Peyer's patch (tissue), 4 donors: Measurements from ENCODE around the gene CHST15. TPM values are rescaled to one million over a fixed set of nuclear protein-coding genes. Genes with fewer than 3 reads are reported as not detected.

Source experiments
- DNase-seq, 3 donors: peaks; one replicate each; pipeline ENCODE4 v3.0.0-alpha.2; 2017 to 2019
- H3K27ac ChIP-seq, 4 donors: fragments of 200-600 bp; sonication (generic); one replicate each; pipeline ENCODE4 v1.5.1; 2016 to 2019
- H3K27me3 ChIP-seq, 2 donors: fragments of 200-600 bp; sonication (generic); one replicate each; pipeline ENCODE4 v1.5.1; 2019
- H3K36me3 ChIP-seq, 3 donors: fragments of 200-600 bp; sonication (generic); one replicate each; pipeline ENCODE4 v1.5.1; 2016 to 2019
- H3K4me1 ChIP-seq, 4 donors: fragments of 200-600 bp; sonication (generic); one replicate each; pipeline ENCODE4 v1.5.1; 2016 to 2019
- H3K4me3 ChIP-seq, 4 donors: fragments of 200-600 bp; sonication (generic); 1 replicate in 3 of 4; 2 replicates in 1 of 4; pipeline ENCODE4 v1.5.1; 2016 to 2019; ENCODE audit warnings: mild to moderate bottlenecking in 1 of 4
- H3K9me3 ChIP-seq, 4 donors: fragments of 200-600 bp; sonication (generic); one replicate each; pipeline ENCODE4 v1.5.1; 2016 to 2019; ENCODE audit warnings: mild to moderate bottlenecking in 1 of 4
- POLR2A ChIP-seq, 2 donors: fragments of 450-650 bp; IDR thresholded peaks; one replicate each; pipeline ENCODE4 v1.5.1; 2017; ENCODE audit warnings: antibody characterized with exemption in 2 of 2, mild to moderate bottlenecking in 2 of 2, moderate library complexity in 2 of 2
- total RNA-seq, 4 donors: library from RNA; depleted of rRNA; stranded (reverse); fragments of >200 nt; gene quantifications; one replicate each; pipeline ENCODE4 v1.1.0, GENCODE V29; 2016
- TF ChIP-seq, protein P1 (sequence below), 6 experiments: fragments of 450-650 bp in 4 of 6; fragments of 200-600 bp in 2 of 6; sonication (generic) in 1 of 6; IDR thresholded peaks; one replicate each; pipeline ENCODE4 v1.5.1; 2017 to 2019; ENCODE audit warnings: antibody characterized with exemption in 6 of 6, mild to moderate bottlenecking in 3 of 6, moderate library complexity in 1 of 6

Gene CHST15
- total RNA-seq, 4 donors from 2014 or later, result 3.9 to 55.3 (median 10.9) TPM

DNA sequence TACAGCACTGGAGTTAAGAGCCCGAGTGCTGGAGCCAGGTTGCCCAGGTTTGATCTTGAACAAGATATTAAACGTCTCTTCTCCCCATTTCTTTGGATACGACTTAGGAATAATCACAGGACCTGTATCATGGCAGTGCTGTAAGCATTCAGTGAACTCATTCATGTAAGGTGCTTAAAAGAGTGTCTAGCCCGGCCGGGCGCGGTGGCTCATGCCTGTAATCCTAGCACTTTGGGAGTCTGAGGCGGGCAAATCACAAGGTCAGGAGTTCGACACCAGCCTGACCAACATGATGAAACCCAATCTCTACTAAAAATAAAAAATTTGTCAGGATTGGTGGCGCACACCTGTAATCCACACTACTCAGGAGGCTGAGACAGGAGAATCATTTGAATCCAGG lies 40.8 kb downstream of the CHST15 start:
- TF ChIP-seq, protein P1, sequence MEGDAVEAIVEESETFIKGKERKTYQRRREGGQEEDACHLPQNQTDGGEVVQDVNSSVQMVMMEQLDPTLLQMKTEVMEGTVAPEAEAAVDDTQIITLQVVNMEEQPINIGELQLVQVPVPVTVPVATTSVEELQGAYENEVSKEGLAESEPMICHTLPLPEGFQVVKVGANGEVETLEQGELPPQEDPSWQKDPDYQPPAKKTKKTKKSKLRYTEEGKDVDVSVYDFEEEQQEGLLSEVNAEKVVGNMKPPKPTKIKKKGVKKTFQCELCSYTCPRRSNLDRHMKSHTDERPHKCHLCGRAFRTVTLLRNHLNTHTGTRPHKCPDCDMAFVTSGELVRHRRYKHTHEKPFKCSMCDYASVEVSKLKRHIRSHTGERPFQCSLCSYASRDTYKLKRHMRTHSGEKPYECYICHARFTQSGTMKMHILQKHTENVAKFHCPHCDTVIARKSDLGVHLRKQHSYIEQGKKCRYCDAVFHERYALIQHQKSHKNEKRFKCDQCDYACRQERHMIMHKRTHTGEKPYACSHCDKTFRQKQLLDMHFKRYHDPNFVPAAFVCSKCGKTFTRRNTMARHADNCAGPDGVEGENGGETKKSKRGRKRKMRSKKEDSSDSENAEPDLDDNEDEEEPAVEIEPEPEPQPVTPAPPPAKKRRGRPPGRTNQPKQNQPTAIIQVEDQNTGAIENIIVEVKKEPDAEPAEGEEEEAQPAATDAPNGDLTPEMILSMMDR (IDR thresholded peaks at IDR 0.05), result no peak
- no peak for TF ChIP-seq POLR2A (IDR thresholded peaks at IDR 0.05)
- no peaks in the 10 kb centered on the region for H3K4me1 ChIP-seq
- H3K4me3 ChIP-seq, result no peak overlapping the region
- H3K9me3 ChIP-seq, result no peaks in the 10 kb centered on the region
- no peak for DNase-seq
- H3K27ac ChIP-seq, result no peak overlapping the region
- H3K27me3 ChIP-seq, result no peaks in the 10 kb centered on the region
- no peaks in the 10 kb centered on the region for H3K36me3 ChIP-seq

DNA sequence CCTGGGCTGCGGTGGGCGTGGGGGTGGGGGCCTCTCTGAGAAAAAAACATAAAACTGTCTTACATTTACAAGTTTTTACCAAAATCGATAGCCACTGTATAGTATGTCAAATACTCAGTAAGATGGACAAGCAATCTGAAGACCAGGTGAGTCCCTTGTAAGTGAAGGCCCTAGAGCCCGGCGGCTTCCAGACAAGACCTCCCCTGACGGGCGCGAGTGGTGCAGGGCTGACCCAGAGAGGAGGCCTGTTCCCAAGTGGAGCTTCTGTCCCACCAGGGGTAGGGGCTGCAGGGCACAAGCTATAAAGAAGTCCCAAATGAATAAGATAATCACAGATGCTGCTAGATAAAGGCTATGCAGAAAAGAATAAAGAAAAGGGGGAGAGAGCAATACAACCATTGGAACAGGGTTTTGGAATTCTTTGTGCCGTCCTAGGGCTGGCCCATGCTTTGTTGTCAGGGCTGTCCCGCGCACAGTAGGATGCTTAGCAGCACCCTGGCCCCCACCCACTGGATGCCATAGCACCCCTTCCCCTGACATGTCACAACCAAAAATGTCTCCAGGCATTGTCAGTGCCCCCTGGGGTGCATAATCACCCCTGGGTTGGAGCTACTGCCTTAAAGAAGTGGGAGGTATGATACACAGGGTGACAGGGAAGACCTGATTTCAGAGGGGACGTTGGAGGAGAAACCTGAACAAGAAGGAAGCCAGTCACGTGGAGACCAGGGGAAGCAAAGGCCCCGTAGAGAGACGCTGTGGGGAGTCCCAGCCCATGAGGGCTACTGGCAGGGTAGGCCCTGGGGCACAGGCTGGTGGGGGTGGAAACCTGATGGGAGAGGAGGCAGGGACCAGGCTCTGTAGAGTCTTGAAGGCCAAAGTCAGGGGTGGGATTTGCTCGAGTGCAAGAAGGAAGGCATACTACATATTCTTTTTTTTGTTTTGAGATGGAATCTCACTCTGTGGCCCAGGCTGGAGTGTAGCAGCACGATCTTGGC lies 43.1 kb downstream of the CHST15 start:
- H3K4me3 ChIP-seq, result no peak overlapping the region
- H3K9me3 ChIP-seq, result no peaks in the 10 kb centered on the region
- H3K4me1 ChIP-seq, result no peaks in the 10 kb centered on the region
- TF ChIP-seq, protein P1 (IDR thresholded peaks at IDR 0.05), result no peak
- no peak for TF ChIP-seq POLR2A (IDR thresholded peaks at IDR 0.05)
- H3K27me3 ChIP-seq, result no peaks in the 10 kb centered on the region
- H3K36me3 ChIP-seq, result no peaks in the 10 kb centered on the region
- no peak for DNase-seq
- no peak overlapping the region for H3K27ac ChIP-seq

DNA sequence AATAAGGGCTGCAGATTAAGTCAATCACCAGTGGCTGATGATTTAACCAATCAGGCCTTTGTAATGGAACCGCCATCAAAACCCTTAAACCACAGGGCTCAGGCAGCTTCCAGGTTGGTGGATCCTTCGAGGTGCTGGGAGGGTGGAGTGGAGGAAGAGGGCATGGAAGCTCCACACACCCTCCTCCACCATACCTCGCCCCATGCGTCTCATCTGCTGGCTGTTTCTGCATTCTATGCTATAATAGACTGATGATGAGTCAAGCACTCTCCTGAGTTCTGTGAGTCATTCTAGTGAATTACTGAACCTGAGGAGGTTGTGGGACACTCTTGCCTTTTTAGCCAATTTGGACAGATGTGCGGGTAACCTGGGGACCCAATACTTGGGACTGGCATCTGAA lies 43.9 kb downstream of the CHST15 start:
- Histone ChIP-seq H3K27ac (peak overlapping the region in 1 of 4 donors; percentile 25), H3K4me3 (no peak overlapping the region), H3K36me3 (no peaks in the 10 kb centered on the region), H3K4me1 (no peaks in the 10 kb centered on the region), H3K27me3 (no peaks in the 10 kb centered on the region), H3K9me3 (no peaks in the 10 kb centered on the region)
- no peak for TF ChIP-seq POLR2A (IDR thresholded peaks at IDR 0.05)
- TF ChIP-seq, protein P1 (IDR thresholded peaks at IDR 0.05), result no peak
- DNase-seq, result no peak

DNA sequence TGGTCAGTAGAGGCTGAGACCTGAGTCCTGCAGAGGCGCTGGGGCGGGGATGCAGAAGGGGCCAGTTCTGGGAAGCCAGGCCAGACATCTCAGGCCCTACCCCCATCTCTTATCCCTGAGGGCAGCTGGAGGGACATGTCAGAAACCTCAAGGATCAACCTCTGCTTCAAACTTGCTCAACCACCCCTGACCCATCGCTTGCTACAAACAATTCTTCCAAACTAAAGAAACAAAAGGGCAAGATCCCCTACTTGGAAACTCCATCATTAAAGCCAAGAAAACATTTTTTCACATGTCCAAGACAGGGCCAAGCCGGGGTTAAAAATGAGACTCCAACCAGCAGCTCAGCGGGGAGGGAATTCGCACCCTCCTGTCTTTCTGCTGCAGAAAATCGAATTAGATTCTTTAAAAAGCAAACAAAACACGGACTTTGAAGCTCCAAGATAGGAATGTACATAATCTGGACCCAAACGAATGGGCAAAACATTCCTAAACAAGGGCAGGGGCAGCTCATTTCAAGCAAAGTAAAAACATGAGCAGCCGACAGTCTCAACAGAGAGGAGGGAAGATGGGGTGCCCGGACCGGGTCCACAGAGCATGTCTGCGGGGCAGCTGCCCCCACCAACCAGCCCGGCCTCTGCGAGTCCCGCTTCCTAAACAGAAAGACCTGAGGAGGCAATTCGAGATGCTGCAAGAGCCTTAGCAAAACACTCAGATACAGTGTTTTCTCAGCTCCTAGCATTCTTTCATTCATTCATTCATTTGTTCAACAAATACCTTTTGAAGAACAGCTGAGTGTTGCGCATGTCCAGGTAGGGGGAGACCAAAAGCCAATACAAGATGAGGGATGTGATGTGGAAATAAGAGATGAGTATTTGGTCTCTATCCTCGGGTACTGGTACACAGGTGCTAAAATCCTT lies 44.8 kb downstream of the CHST15 start:
- H3K36me3 ChIP-seq, result no peaks in the 10 kb centered on the region
- peaks cover 0 to 3% (median 0%) of the 10 kb centered on the region in 4 donors for H3K4me1 ChIP-seq
- H3K4me3 ChIP-seq, result no peak overlapping the region
- no peaks in the 10 kb centered on the region for H3K27me3 ChIP-seq
- TF ChIP-seq POLR2A (IDR thresholded peaks at IDR 0.05), result no peak
- TF ChIP-seq, protein P1 (IDR thresholded peaks at IDR 0.05), result no peak
- DNase-seq, result no peak
- peak overlapping the region in 3 of 4 donors; percentile 17 to 35 (median 25) for H3K27ac ChIP-seq
- no peaks in the 10 kb centered on the region for H3K9me3 ChIP-seq

DNA sequence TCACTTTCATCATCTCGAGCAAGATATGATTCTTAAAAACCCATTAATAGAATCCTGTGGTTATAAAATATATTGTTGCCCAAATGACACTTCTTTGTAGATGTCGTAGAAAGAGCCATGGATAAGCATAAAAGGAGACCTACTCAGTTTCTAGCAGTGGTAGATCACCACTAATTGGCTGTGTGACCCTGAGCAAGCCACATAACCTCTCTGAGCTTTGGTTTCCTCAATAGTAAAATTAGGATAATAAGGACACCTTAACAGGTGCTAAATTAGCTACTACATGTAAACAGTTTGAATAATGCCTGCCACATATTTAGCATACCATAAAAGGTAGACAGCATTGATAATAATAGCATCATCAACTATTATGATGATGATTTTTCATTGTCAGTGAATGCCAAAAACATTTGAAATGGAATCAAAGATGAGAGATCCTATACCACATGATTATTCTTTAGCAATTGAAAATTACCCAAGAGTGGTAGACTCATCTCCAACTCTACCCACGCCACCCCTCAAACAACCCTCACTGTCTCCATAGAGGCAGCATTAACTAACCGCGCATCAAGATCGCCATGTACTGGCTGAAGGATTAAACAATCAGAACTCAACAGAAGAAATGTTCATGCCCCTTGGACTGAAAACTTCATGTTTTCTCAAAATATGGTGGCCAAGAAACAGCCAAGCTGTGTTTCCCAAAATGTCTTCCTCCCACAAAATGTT lies 45.8 kb downstream of the CHST15 start:
- Histone ChIP-seq H3K9me3 (no peaks in the 10 kb centered on the region), H3K27me3 (no peaks in the 10 kb centered on the region), H3K36me3 (no peaks in the 10 kb centered on the region), H3K4me1 (peaks cover 0 to 3% (median 0%) of the 10 kb centered on the region in 4 donors), H3K27ac (peak overlapping the region in 3 of 4 donors; percentile 8 to 17 (median 14)), H3K4me3 (no peak overlapping the region)
- no peak for DNase-seq
- TF ChIP-seq, protein P1 (IDR thresholded peaks at IDR 0.05), result no peak
- no peak for TF ChIP-seq POLR2A (IDR thresholded peaks at IDR 0.05)
